CD4-positive, alpha-beta T cell treated with Interleukin-15 for 1 hour (primary cell): ENCODE data around the gene PTGR3.

Experiments
- DNase-seq: peaks from one replicate; pipeline ENCODE4 v3.0.0-alpha.2; 2020

Gene PTGR3, protein sequence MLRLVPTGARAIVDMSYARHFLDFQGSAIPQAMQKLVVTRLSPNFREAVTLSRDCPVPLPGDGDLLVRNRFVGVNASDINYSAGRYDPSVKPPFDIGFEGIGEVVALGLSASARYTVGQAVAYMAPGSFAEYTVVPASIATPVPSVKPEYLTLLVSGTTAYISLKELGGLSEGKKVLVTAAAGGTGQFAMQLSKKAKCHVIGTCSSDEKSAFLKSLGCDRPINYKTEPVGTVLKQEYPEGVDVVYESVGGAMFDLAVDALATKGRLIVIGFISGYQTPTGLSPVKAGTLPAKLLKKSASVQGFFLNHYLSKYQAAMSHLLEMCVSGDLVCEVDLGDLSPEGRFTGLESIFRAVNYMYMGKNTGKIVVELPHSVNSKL

DNA sequence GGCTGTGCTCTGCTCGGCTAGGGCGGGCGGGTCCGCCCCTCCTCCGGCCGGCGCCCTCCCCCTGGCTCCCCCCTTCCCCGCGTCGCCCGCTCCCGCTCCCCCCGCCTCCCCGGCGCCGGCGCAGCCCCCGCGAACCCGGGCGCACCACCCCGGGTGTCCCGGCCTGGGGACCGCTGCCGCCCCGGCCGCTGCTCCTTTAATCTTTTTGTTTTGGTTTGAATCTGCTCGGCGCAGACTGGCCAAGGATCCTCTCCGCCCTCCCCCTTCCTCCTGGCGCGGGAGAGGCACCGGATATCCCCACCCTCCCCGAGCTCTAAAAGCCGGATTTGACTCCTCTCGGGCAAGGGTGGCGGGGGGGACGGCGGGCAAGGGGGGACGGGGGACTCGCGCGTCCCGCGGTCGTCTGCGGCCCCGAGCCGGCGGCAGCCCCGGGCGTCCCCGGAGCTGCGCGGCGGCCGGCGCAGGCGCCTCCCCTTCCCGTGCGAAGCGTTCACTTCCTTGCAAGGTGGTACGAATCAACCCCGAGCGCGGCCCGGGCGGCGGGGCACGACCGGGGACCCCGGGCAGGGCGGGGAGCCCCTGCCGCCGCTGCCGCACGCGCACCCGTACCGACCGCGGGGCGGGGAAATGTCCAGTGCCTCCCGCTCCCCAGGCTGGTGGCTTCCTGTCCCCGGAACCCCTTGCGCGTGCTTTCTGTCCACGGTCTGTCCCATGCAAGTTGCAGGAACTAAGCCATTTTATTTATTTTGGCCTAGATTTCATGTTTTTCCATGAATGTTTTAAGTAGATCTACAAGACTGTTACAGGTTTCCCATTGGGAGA lies at the start of gene PTGR3:
Gene PTGR3, minus strand, starts transcription at position 11 of the 822 bp plus-strand sequence. CDS start 81 bp downstream, outside the sequence.
- peak; percentile 78 for DNase-seq

DNA sequence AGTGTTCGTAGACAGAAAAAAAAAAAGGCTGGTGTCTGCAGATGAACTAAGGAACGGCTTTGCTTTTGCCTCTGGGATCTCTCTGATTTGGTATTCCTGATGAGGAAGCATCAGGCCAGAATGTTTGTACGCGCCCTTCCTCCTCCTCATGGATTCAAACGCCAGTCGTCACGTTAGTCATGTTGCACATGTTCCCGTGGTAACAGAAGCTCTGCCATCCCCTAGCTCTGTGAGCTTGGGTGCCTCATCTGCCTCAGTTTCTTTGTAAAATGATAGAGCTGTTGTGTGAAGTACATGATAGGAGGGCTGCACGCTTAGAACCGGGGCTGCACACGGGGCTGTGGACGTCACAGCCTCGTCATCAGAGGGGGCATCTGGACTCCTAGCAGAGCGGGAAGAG lies 48.7 kb upstream of the PTGR3 start:
- no peak for DNase-seq

DNA sequence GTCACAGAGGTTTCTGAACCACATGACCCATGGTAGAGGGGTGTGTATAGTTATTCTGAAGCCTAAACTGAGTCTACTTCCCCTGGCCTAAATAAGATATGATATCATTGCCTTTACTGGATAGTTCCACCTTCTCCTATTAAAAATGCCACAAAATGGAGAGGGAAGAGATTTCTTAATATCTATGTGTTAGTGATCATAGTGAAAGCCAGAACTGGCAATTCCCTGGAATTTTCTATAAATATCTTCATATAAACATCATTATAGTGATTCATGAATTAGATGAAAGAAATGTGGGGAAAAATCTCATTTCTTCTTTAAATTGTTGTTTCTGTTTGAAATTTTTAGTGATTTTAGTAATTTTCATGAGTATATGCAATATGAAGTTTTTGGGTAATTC lies 47.4 kb upstream of the PTGR3 start:
- no peak for DNase-seq

DNA sequence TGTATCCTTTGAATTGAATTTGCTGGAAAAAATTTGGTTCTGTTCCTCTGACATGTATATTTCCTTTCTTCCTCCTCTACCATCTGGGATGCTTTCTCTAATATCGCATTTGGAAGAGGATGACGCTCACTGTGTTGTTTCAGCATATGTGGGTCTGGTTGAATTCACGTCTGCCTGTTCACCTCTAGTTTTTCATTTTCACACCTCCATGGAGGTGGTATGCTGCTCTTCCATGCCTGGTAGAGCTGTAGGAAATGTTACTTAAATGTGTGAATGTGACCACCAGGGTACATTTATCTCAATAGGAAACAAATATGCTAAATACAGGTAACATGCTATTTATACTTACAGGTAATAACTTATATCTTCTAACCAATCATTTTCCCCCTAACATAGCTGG lies 46.2 kb upstream of the PTGR3 start:
- no peak for DNase-seq

DNA sequence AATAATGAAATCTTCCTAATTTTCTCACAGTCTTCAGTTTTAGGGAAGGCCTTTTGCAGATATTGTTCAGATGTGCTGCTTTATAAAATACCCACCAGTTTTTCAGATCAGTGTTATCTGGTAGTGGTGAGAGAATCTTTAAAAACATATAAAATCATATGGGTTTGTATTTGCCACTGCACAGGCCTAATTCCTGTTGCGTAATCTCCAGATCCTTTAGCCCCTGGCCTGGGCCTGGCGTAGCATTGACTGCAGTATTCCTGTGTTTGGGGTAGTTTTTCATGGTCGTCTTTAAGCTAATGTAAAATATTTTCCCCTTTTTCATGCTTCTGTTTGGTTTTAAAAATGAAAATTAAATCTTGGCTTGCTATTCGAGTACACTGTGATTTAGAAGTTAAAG lies 44.8 kb upstream of the PTGR3 start:
- DNase-seq, result no peak

DNA sequence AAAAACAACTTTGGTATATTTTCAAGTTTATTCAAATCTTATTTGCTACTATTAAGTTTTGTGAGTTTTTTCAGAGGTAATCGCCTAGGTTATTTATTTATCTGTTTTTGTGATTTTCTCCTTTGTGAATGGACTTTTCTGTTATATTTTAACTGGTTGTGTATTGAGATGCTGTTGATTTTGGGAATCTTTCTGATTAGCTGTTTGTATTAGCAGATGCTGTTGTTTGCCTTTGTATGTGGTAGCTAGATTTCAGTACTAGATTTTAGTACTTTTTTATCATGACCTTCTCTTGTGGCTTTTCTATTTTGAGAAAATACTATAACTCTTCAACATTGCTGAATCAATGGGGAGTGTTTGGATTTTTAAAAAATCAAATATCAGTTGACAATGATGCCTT lies 44.1 kb upstream of the PTGR3 start:
- DNase-seq, result no peak

DNA sequence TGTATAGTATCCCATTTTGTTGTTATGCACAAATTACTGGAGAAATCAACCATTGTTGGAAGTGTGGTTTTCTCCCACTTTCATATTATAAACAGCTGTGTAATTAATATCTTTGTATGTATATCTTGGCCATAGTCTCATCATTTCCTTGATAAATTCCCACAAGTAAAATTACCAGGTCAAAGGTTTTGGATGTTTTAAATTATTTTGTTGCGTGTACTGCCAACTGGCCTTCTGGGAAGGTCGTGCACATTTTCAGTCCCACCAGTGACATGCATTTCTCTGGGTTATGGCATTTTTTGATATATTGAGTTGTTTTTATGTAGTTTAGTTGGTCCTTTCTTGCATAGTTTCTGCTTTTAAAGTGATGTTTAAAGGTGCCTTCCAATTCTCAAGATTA lies 43.2 kb upstream of the PTGR3 start:
- DNase-seq, result no peak

DNA sequence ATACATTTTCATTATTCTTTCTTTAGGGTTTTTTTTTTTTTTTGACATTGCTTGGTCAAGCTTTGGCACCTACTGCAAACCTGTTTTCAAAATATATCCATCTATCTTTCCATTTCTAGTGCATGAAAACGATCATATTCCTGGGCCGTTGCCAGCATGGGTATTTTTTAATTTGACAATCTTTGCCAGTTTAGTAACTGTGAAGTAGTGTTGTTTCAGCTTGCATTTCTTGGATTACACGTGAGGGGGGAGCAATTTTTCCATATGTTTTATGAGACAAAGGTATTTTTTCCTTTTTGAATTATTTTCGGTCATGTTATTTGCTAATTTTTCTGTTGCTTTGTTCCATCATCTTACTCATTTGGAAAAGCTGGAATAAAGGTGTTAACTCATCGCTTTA lies 42.5 kb upstream of the PTGR3 start:
- no peak for DNase-seq

DNA sequence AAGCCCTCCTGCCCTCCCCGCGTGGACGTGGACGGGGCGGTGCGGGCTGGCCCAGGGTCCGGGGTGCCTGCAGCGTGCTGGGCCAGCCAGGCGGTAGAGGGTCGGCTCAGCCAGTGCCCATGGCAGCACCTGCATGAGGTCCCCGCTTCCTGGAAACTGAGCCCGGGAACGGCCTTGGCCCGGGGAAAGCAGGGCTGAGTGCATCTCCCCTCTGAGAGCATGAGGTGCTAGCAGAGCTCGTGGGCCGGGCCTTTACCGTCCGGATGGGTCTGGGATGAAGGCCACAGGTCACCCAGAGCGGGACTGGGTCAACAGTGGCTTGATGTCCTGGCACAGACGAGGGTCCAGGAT lies 41.5 kb upstream of the PTGR3 start:
- no peak for DNase-seq

DNA sequence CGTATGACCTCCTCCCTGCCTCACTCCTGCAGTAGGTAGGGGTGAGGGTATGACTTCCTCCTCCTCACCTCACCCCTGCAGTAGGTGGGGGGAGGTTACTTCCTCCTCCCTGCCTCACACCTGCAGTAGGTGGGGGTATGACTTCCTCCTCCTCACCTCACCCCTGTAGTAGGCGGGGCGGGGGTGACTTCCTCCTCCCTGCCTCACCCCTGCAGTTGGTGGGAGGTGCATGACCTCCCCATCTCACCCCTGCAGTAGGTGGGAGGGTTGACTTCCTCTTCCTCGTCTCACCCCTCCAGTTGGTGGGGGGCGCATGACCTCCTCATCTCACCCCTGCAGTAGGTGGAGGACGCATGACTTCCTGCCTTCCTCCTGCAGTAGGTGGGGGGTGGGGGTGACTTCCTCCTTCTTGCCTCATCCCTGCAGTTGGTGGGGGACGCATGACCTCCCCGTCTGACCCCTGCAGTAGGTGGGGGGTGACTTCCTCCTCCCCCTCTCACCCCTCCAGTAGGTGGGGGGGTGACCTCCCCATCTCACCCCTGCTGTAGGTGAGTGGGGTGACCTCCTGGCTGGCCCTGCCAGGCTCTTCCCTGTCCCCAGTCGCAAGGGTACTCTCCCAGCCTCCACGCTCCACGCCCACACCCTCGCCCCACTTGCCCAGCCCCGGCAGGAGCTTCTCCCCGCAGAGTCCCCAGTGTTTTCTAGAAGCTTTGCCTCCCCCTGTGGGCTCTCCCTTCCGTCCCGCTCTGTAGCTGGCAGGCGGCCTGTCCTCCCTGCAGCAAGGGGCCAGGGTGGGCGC lies 40.9 kb upstream of the PTGR3 start:
- DNase-seq, result peak; percentile 39

DNA sequence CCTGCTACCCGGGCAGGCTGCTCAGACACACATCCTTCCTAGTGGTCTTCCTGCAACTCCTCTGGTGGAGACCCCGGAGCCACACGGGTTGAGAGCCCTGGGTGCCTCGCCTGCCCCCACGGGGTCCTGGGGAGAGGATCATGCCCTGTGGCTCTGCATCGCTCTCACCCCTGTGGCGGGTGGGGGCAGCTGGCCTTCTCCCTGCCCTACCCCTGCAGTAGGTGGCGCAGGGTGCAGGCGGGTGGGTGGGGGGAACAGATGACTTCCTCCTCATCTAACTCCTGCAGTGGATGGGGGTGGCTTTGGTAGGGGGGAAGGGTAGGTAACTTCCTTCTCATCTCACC lies 40.2 kb upstream of the PTGR3 start:
- DNase-seq, result no peak

DNA sequence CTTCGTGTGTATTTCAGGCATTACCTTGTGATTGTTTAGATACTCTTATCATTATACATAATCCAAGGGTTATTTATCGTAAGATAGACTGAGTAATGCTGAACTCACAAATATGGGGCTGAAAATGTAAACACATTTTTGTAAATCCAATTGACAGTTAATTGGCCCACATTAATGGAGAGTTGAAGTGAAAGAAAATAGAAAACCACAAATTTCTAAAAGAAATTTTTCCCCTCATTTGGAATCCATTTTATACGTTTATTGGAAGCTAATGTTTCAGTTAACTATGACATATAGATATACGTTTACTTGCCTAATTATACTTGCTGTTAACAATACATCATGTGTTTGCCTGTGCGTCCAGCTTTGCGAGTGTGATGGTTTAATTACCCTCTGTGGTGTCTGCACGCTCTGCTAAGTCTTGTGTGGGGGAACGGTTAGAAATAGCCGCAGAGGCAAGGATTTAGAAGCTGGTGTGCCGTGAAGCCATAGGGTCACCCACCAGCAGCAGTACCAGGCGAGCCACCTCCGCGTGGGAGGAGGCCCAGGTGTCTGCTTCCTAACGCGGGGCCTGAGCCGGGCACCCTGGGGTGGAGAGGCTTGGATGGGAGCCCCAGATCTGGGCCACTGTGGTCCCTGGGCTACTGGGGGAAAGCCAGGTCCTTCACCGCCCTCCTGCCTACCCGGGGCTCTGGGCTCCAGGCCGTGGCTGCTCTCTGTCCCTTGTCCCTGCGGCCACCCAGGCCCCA lies 39.7 kb upstream of the PTGR3 start:
- no peak for DNase-seq

DNA sequence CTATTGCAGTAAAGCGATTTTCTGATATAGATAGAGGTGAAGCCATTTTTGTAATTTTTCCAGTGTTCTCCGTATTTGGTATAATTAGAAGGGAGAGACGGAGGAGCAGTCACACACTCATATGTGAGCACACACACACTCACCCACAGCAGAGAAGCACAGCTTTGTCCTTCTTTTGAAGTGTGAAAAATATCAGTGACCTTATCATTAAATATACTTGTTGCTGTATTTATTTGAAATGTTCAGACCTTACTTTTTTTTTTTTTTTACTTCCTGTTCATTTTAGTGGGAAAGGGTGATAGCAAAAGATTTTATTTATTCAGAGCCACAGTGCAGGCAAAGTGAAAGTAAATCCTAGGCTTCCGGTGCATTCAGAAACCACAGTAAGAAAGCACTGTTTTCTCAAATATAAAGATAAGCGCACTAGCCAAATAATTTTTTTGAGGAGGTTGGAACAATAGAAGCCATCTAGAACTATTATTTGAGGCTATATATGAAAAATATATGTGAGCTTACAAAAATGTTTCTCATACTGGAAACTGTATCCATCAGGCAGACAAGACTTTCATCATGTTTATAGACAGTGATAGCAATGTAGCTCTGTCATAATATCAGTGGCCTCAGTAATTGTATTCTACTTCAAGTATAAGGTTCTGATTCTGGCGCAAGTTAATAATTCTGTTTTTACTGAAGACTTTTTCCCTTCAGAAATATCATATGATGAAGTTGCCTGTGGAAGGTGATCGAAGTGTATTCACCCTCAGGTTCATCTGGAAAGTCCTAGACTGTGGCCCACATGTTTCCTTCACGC lies 38.9 kb upstream of the PTGR3 start:
- DNase-seq, result no peak

DNA sequence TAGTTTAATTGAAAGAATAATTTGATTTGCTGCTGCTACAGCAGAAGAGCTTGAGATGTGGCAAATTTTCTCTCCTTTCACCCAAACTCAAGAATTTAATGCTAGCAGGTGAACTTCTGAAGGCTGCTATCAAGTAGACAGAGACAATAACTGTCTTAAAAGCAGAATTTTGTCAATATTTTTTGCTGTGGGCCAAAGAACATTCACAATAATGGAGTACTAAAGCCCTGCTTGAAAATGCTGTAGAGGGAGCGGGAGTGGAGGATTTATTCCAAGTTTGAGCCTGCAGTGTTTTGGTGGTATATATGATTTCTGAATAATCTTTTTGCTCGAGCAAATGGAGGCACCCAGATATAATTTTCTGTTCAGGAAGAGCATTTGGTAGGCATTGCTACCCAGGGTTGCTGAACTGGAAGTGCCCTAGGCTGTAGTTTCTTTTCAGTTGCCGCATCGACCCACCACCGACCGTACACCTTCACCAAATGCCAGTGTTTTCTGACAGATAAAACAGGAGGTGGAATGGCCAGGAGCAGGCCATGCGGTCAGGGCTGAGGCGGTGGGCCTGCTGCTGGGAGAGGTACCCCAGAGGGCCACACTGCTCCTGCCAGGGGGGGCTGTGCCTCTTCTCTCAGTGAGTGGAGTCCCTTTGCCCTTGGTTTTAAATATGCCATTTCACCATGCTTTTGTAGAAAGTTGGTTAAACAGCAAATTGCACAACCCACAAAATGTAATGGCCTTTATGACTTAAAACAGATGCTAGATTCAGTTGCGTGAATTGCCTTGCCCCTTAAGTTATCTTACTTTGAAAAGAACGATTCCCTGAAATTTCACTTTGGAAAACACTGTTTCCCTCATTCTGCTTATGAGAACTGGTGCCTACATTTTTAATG lies 38.0 kb upstream of the PTGR3 start:
- no peak for DNase-seq

DNA sequence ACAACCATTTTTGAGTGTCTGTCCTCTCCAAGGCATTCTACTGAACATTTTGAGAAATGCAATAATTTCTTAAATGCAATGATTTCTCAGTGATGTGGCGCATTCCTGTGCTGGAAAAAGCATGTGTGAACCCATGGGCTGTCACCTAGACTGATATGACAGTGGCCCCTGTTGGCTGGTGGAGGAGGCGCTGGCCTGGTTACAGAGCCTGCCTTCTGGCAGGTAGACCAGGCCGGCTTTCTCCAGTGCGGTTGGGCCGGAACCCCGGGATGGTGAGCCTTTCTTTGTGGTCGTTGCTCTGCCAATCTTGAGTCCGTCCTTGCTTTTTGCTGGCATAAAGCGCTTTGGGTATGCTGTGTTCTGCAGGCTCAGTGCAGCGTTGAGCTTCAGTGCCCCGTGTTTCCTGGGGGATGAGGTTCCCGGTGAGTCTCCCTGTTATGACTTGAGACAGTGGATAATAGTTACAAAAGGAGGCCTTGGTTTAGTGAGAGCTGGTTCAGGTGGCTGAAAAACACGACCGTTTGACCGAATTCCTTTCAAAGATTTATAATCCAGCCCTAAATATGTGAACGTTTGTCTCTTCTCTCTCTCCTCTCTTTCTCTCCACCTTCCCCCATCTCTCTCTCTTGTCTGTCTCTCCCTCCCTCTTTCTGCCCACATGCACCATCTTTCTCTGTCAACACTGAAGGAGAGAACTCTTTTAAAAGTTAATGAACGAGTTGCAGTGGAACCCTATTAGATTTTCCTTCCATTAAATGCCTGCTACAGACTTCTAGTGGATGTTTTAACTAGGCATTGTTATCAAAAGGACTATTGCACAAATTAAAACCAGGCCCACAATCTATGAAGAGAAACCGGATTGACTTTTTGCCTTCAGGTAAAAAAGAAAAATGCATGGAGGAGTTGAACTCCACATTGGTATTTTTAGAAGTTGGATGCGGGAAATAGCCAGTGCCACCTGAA lies 35.7 kb upstream of the PTGR3 start:
- no peak for DNase-seq

DNA sequence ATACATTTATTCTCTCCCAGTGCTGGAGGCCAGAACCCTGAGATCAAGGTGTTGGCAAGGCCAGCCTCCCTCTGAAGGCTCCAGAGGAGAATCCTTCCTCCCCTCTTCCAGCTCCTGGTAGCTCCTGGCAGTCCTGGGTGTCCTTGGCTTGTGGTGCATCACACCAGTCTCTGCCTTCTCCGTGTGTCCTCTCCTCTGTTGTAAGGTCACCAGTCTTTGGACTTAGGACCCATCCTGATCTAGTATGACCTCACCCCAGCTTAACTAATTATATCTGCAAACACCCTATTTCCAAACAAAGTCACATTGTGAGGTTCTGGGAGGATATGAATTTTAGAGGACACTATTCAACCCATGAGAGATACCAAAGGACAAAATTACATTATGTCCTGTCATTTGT lies 32.8 kb upstream of the PTGR3 start:
- DNase-seq, result no peak

DNA sequence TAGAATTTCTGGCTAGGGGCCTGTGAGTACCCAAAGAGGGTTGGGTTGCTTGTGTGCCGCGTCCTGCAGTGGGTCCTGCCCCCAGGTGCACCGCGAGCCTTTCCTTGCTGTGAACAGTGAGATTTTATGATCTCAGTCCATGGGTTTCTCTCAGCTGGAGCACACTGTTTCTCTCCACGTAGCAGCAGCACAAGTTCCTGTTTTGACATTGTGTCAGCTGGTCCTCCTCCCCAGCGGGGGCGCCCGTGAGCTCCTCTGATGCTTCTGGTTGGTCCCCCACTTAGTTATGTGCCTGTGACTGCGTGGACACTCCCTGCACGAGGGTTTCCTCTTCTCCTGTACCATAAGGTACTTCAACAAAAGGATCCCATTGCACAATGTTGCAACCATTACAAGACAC lies 31.5 kb upstream of the PTGR3 start:
- DNase-seq, result no peak

DNA sequence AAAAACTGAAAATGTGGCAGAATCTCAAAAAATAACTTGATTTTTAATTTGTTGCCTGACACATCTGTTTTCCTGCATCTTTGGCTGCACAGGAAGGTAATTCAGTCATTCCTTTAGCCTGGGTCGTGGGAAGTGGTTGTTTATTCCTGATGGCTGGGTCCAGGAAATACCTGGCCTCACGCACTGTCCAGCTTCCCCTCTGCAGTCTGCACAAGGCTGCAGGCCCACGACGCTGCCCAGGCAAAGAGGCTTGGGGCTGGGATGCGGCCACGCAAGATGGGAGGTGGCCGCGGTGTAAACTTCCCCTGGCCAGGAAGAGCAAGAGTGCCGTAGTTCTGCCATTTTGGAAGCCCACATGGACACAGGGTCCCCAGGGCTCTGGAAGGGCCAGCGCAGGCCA lies 29.8 kb upstream of the PTGR3 start:
- DNase-seq, result no peak

DNA sequence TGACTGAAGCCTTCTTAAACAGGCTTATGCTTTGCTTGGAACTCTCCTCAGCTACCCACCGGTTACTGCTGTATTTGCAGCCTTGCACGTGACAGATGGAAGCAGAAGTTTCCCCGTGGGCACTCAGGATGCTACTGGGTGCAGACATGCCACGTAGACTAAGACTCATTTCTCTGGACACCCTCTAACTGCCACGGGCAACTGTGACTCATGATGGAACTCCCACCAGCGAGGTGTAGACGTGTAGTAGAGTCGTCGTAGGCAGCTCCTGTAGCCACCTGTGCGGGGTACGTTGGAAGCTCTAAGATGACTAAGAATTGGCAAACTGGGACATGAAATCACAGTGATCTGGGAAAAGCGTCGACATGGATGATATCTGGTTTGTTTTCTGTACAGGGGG lies 29.2 kb upstream of the PTGR3 start:
- DNase-seq, result no peak

DNA sequence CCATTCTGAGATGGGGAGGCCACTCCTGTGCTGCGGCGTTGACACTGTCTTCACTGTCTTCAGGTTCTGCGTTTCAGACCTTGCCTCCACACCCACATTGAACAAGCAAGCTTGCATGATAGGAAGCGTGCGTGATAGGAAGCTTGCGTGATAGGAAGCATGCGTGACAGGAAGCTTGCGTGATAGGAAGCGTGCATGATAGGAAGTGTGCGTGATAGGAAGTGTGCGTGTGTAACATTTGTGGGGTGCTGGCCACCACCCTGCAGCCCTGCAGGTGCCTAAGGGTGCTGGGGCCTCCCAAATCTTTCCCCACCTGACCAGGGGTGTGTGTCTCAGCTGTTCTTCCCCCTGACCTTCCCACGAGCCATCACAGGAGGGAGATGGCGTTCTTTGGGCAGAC lies 27.0 kb upstream of the PTGR3 start:
- DNase-seq, result no peak
